ENCODE measurements around the gene PAPPA2. TPM values are rescaled to one million over a fixed set of nuclear protein-coding genes. Genes with fewer than 3 reads are reported as not detected.

PAPPA2 gene
- total and polyA plus RNA-seq, 7 donors: under 0.01 to 3.9 (median 1.2) TPM; not detected in 1

GRCh38 chr1:176717066-176717750 is 254.2 kb downstream of the PAPPA2 start:
- Histone ChIP-seq H3K9me3 (no peaks in the 10 kb centered on the region), H3K4me3 (no peak overlapping the region), H3K27me3 (no peaks in the 10 kb centered on the region), H3K36me3 (no peaks in the 10 kb centered on the region), H3K4me1 (peaks cover 0 to 12% (median 11%) of the 10 kb centered on the region in 4 donors), H3K27ac (peak overlapping the region in 3 of 4 donors; percentile 16 to 57 (median 17))
- WGBS, 2 donors: 86 to 92% methylated on average over 2 of the region's 2 CpGs
- no peak for DNase-seq
- TF ChIP-seq EP300 (IDR thresholded peaks at IDR 0.05) (no peak), POLR2A (IDR thresholded peaks at IDR 0.05) (no peak), POLR2AphosphoS5 (IDR thresholded peaks at IDR 0.05) (no peak), CTCF (IDR thresholded peaks at IDR 0.05) (no peak)
- intact Hi-C loops (cut with DNase I): no loop called here

GRCh38 chr1:176719447-176719846 is 256.5 kb downstream of the PAPPA2 start:
- intact Hi-C loops (cut with DNase I): no loop called here
- 8 to 48% methylated on average over 4 of the region's 4 CpGs for WGBS, 2 donors
- no peaks in the 10 kb centered on the region for H3K27me3 ChIP-seq
- H3K9me3 ChIP-seq: no peaks in the 10 kb centered on the region
- H3K36me3 ChIP-seq: no peaks in the 10 kb centered on the region
- TF ChIP-seq POLR2A (IDR thresholded peaks at IDR 0.05): no peak
- no peak for TF ChIP-seq CTCF (IDR thresholded peaks at IDR 0.05)
- H3K4me1 ChIP-seq: peaks cover 0 to 21% (median 13%) of the 10 kb centered on the region in 4 donors
- H3K27ac ChIP-seq: no peak overlapping the region
- H3K4me3 ChIP-seq: no peak overlapping the region
- DNase-seq: no peak

- no peak for DNase-seq
- H3K4me1 ChIP-seq: peaks cover 0 to 21% (median 13%) of the 10 kb centered on the region in 4 donors
- intact Hi-C loops (cut with DNase I): no loop called here
- TF ChIP-seq CTCF (IDR thresholded peaks at IDR 0.05) (no peak), EP300 (IDR thresholded peaks at IDR 0.05) (no peak), POLR2AphosphoS5 (IDR thresholded peaks at IDR 0.05) (no peak), POLR2A (IDR thresholded peaks at IDR 0.05) (no peak)
- H3K9me3 ChIP-seq: no peaks in the 10 kb centered on the region
- H3K36me3 ChIP-seq: no peaks in the 10 kb centered on the region
- no peaks in the 10 kb centered on the region for H3K27me3 ChIP-seq
- no peak overlapping the region for H3K4me3 ChIP-seq
- WGBS, 2 donors: 90 to 92% methylated on average over 1 of the region's 1 CpG
- H3K27ac ChIP-seq: no peak overlapping the region
These were observed 257.9 kb downstream of the PAPPA2 start for GRCh38 chr1:176720838-176721237.

- H3K27me3 ChIP-seq: no peaks in the 10 kb centered on the region
- intact Hi-C loops (cut with DNase I): no loop called here
- no peak overlapping the region for H3K4me3 ChIP-seq
- H3K36me3 ChIP-seq: no peaks in the 10 kb centered on the region
- no peak for DNase-seq
- no peak overlapping the region for H3K27ac ChIP-seq
- no peak for TF ChIP-seq POLR2A (IDR thresholded peaks at IDR 0.05)
- TF ChIP-seq EP300 (IDR thresholded peaks at IDR 0.05): no peak
- no peak for TF ChIP-seq CTCF (IDR thresholded peaks at IDR 0.05)
- TF ChIP-seq POLR2AphosphoS5 (IDR thresholded peaks at IDR 0.05): no peak
- H3K4me1 ChIP-seq: peaks cover 0 to 12% (median 5%) of the 10 kb centered on the region in 4 donors
- WGBS, 2 donors: 74 to 87% methylated on average over 1 of the region's 1 CpG
- no peaks in the 10 kb centered on the region for H3K9me3 ChIP-seq
These were observed 270.7 kb downstream of the PAPPA2 start for GRCh38 chr1:176733661-176734060.

- TF ChIP-seq POLR2A (IDR thresholded peaks at IDR 0.05) (no peak), CTCF (IDR thresholded peaks at IDR 0.05) (no peak), EP300 (IDR thresholded peaks at IDR 0.05) (no peak), POLR2AphosphoS5 (IDR thresholded peaks at IDR 0.05) (no peak)
- 56 to 95% methylated on average over 1 of the region's 1 CpG for WGBS, 2 donors
- intact Hi-C loops (cut with DNase I): no loop called here
These were observed 272.2 kb downstream of the PAPPA2 start for GRCh38 chr1:176735201-176735600.

More at GRCh38 chr1:176735201-176735600, 272.2 kb downstream of the PAPPA2 start:
- H3K9me3 ChIP-seq: no peaks in the 10 kb centered on the region
- H3K4me3 ChIP-seq: no peak overlapping the region
- peaks cover 0 to 17% (median 5%) of the 10 kb centered on the region in 4 donors for H3K4me1 ChIP-seq
- no peaks in the 10 kb centered on the region for H3K36me3 ChIP-seq
- H3K27ac ChIP-seq: no peak overlapping the region
- DNase-seq: no peak
- no peaks in the 10 kb centered on the region for H3K27me3 ChIP-seq

All from sigmoid colon (tissue), 7 donors.